GDM1 (cell line): Measurements from ENCODE around the gene BCAN.

Source experiments
- DNase-seq: peaks from one replicate; lab custom pipeline; 2025; lab: John Stamatoyannopoulos, UW

The BCAN gene

GRCh38 chr1:156677616-156678596, 36.0 kb downstream of the BCAN start:
- DNase-seq, result peak; percentile 22

- DNase-seq, result no peak
Observed at GRCh38 chr1:156680056-156680455, 38.1 kb downstream of the BCAN start.

DNA sequence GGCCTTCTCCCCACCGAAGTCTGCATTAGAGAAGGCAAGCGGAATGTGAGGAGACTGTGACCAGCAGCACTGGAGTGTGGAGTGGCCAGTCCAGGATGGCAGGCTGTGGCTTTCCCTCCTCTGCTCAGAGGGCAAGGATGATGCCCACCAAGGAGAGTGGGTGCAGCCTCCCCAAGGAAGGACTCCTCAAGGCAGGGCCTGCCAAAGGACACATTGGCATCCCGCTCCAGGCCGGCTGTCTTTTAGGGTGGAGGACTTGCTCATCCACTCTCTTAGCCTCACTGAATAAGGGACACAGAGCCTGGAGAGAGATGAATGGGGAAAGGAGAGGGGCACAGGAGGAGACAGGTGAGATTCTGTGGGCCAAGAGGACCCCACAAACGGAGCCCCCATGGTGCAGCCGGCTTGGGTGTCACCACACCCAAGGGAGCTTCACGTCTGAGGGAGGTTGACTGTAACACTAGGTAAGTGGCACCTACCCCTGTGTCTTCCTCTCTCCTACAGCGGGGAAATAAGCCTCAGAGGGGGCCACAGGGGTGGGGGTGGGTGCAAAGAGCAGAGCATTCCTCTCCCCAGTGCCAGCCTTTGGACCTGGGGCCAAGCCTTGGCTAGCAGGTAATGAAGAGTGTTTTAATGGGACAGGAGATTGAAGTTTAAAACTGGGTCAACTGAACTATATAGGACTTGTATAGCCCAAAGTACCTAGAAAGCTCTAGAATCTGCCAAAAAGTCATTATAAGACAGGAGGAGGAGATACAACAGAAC, 39.5 kb downstream of the BCAN start:
- DNase-seq, result no peak

GRCh38 chr1:156682166-156682890, 40.4 kb downstream of the BCAN start:
- no peak for DNase-seq

DNA sequence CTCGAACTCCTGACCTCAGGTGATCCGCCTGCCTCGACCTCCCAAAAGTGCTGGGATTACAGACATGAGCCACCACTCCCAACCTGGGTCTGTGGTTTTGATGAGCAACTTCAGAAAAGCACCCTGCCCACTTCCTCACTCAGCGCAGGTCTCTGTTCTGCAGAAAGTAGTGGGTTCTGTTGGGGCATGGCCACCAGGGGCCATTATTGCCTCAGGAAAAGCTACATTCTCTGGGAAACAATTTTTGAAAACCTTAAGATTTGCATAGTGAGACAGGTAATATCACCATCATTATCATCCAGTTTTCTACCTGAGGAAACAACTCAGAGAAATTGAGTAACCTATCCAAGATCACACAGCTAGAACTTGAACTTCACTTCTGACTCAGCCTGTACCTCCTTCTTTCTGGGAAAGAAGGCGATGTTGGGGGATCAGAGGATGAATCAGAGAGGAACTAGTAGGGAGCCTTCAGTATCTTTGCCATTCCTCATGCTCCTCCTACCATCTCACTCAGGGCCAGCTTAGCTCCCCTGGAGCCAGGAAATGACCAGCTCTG, 42.4 kb downstream of the BCAN start:
- no peak for DNase-seq

DNA sequence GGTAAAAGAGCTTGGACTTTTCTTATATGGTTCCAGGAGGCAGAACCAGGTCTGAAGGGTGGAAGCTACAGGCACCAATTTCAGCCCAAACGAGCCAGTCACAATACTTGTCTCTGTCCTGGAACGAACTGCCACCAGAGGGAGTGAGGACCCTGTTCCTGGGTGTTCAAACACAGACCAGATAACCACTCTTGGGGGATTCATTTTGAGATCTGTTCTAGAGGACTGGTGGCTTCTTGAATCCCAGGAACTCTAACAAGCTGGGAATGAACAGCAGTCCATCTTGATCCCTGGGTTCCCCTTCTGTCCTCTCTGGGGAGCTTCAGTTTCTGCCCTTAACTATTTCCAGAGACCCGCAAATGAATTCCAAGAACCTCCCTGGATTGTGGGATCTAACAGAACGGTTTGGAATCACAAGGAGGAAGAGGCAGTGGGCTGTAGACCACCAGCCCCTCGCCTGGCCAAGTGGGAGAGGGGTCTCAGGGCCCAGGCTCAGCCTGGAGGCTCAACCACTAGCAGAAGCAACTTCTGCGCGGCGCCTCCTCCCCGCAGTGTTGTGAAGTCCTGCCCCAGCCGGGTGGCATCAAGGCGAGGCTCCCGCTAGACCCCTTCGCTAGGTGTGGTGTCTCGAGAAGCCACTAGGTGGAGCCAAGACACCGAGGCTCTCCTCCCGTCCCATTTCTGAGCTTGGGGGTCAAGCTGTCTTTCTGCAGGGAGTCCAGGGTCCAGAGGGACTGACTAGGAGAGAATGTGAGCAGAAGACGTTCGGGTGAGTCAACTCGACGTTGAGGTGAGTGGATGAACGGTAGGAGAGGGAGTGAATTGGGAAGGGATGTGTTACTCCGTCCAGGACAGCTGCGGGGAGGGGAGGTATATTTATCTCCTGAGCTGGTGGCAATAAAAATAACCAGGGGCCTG, 47.4 kb downstream of the BCAN start:
- peak; percentile 71 for DNase-seq

GRCh38 chr1:156689953-156690674, 48.2 kb downstream of the BCAN start:
- no peak for DNase-seq

- no peak for DNase-seq
Observed at GRCh38 chr1:156690675-156691036, 48.7 kb downstream of the BCAN start.

GRCh38 chr1:156691191-156691590, 49.3 kb downstream of the BCAN start:
- DNase-seq, result no peak

GRCh38 chr1:156691665-156692440, 49.9 kb downstream of the BCAN start:
- no peak for DNase-seq

DNA sequence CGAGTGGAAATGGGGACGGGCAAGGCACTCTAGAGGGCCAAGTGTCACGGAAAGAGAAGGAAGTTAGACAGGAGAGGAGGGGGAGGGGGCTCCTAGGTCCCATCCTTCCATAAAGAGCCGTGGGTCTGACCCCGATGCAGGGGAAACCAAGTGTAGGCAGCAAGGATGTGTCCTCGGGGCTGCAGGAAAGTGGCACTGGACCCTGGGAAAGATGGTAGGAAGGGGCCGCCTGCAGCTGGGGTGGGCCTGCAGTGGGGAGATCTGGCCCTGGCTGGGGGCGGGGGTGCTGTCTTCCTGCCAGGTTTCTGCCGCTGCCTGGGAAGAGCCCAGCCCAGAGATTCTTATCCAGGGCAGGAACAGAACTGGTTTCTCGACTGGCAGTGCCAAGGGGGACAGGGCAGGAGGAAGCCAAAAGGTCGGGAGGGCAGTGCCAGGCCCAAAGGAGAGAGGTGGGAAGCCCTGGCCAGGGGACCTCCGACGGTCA, 50.6 kb downstream of the BCAN start:
- DNase-seq, result no peak

DNA sequence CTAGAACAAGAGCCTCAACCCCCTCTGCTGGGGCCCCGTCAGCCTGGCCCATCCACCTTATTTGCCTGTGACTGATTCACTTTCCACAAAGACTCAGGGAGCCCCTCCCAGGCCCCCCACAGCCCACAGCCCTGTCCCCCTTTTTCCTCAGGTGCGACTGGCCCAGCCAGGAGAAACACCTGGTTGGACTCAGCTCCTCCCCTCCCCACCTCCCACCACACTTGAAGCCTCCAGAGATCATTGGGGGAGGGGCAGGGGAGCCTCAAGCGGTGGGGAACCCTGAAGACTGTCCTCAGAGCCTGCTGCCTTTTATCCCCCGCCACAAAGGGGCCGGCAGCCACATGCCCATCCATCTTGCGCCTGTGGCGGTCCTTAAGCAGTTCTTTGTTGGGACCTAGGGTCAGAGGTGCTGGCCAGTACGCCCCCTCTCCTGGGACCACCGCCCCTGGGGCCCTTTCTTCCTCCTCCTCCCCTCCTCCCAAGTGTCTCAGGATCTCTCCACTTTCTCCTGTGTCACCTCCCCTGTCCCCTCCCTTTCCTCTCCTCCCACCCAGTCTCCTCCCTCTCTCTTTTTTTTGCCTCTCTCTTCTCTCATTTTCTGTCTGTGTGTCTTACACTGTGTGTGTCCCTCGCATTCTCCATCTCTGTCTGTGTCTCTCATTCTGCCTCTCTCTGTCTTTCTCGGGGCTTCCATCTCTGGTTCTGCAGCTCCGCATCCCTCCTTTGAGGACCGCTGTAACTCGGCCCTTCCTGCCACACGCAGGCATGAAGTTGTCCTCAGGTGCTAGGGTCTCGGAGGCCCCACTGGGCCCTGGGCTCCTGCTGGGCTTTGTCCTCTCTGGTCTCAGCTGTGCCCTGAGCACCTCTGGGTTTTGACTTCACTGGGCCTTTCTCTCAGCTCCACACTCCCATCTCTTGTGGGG, 51.3 kb downstream of the BCAN start:
- DNase-seq, result no peak

GRCh38 chr1:156693848-156694689, 52.2 kb downstream of the BCAN start:
- DNase-seq, result no peak

DNA sequence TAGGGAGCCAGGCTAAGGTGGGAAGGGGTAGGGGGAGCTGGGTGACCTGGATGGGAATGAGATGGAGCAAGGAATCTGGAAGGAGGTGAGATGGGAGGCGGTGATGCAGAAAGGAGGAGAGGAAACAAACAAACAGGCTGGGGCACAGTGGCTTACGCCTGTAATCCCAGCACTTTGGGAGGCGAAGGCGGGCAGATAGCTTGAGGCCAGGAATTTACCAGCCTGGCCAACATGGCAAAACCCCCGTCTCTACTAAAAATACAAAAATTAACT, 52.7 kb downstream of the BCAN start:
- DNase-seq, result no peak

DNA sequence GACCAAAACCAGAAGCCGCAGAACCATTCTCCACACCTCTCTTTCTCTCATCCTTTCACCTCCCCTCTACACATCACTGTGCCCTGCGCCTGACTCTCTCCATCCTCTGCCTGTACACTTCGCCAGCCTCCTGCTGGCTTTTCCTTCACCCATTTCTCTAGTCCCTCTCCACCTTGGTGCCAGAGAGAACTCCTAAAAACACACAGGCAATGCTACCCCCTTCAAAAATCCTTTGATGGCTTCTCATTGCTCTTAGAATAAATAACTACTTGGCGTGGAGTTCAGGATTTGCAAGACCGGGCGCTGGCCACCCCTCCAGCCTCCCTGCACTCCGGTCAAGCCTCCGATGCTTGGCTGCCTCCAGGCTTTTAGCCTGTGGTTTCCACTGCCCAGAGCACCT, 54.8 kb downstream of the BCAN start:
- no peak for DNase-seq

- no peak for DNase-seq
Observed at GRCh38 chr1:156697481-156697880, 55.6 kb downstream of the BCAN start.

GRCh38 chr1:156698995-156699394, 57.1 kb downstream of the BCAN start:
- DNase-seq, result no peak
